NOMO-1 treated with dmso at 0.1 percent for 144 hours (cell line): ENCODE data around the gene KCTD4.
"Not testable (repeated sequence)": the region's sequence is repeated elsewhere in the genome, so short reads cannot be mapped to it uniquely, and the experiment has no call there.

ENCODE experiments used
- DNase-seq: peaks from one replicate; lab custom pipeline; 2025; ENCODE audit not compliant: unreplicated experiment; lab: John Stamatoyannopoulos, UW

Gene KCTD4

DNA sequence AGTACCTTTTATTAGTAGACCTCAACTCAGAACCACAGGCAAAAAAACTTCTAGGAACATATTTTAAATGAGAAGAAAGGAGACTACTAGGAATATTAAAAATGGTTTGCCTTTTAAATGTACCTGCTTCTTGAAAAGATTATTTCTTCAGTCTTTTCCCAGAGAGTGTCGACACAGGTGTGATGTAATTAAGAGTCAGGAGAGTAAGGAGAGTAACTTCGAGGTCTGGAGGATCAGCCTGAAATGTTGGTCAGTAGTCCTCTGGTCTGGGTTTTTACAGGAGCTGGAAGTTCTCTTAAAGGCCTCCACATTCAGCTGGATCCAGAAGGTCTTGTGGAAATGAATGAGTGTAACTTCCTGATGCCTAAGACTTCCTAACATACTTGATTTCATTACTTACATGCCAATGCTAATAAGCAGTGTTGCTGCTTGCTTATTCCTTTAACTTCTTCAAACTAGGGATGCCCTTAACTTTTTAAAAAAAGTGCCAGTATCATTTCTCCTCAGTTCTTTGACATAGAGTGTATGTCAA is at the start of gene KCTD4:
Gene KCTD4 (minus strand): TSS at position 345 of the 532 bp plus-strand sequence. CDS start 6,478 bp downstream, outside the sequence.
- DNase-seq = no peak

GRCh38 chr13:45249662-45250061 is 48.8 kb upstream of the KCTD4 start:
- no peak for DNase-seq

DNA sequence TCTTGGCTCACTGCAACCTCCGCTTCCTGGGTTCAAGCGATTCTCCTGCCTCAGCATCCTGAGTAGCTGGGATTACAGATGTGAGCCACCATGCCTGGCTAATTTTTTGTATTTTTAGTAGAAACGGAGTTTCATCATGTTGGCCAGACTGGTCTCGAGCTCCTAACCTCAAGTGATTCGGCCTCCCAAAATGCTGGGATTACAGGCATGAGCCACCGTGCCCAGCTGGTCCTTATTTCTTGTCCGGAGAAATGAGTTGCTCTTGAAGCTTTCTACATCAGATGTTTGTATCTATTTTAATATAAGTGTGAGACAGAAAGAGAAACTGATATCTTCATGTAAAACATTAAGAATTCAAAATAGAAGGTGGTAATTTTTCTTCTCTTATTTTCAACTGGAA is 43.9 kb upstream of the KCTD4 start:
- DNase-seq = not testable (repeated sequence)

DNA sequence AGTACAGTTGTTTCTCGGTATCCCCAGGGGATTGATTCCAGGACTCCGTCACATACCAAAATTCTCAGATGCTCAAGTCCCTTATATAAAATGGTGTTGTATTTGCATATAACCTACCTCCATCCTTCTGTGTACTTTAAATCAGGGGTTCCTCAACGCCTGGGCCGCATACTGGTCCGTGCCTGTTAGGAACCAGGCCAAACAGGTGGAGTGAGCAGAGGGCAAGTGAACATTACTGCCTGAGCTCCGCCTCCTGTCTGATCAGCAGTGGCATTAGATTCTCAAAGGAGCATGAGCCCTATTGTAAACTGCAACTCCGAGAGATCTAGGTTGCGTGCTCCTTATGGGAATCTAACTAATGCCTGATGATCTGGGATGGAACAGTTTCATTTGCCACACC is 42.2 kb upstream of the KCTD4 start:
- no peak for DNase-seq

DNA sequence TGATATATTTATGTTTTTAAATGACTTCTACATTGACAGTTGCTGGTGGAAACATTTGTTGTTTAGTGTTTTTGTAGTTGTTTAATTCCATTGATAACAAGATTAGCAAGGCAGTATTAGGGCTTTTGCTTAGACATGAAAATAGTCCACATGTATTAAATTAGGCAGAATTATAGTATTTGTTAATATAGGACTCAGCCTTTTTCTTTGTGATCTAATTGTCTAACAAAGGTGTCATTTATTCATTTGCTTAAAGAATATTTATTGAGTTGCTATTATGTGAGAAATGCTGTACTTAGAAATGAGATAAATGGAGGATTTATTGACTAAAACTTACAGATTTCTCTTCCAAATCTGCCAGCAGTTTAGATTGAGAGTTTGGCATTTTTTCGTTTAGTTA is 41.7 kb upstream of the KCTD4 start:
- DNase-seq = no peak

GRCh38 chr13:45242070-45242469 is 41.2 kb upstream of the KCTD4 start:
- DNase-seq = no peak

DNA sequence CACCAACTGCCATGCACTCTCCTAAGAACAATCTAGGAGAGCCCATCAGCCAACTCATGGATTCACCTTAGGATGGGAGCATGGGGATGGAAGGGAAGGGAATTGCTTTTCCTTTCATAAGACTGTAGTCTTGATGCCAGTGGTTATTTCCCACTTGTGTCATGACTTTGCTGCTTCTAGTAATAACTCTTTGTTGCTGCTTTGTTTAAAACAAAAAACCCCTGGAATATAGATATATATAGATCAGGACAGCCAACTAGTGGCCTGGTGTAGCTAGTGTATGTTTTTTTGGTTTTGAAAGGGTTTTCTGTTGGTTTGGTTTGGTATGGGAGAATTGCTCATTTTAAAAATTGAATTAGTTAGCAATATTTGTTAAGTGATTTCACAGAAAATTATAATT is 39.3 kb upstream of the KCTD4 start:
- no peak for DNase-seq

DNA sequence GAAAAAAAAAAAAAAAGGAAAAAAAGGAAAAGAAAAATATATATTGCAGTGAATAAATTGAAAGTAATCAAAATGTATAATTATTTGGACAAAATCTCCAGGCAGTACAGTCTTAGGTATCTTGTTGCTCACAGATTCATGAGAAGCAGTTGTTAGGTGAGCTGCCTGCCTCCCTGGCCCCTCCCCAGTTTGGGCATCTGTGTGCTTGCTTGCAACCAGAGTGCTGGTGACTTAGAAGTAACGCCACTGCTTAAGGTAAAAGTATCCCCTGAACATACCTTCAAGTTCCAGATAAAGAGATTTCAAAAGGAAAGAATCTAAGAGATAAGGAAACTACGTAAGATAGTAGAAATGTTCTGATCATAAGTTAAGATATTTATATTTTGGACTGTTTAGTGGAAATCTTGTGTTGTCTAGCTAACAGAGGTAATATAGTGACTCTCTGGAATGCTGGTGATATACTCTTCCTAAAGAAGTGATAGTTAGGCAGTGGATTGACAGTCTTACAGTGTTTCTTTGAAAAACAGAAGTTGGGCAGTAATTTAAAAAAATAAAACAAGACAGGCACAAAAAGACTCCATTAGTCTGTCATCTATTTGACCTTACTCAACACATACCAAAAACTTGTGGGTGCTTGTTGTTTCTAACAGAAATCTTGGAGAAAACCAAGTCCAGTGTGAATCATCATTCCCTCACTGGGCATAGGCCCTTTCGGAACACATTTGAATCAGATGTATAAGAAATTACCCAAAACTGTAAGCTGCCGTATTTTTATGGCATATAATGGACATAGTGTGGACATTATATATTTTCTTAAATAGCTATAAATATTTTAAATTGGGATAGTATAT is 38.3 kb upstream of the KCTD4 start:
- no peak for DNase-seq

DNA sequence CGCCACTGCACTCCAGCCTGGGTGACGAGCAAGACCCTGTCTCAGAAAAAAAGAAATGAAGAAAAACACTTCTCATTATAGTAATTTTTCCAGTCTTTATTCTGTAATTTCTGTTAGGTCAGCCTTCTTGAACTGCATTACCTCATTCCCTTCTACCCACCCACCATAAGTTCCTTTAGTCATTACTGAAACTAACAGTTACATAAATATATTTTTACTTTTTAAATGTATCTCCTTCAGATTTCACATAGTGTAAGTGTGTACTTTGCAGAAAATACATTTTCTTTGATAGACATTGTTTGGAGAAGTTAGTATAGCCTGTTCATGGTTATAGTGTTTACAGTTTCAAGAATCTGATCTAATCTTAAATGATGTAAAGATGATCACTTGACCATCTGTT is 31.7 kb upstream of the KCTD4 start:
- DNase-seq = no peak

DNA sequence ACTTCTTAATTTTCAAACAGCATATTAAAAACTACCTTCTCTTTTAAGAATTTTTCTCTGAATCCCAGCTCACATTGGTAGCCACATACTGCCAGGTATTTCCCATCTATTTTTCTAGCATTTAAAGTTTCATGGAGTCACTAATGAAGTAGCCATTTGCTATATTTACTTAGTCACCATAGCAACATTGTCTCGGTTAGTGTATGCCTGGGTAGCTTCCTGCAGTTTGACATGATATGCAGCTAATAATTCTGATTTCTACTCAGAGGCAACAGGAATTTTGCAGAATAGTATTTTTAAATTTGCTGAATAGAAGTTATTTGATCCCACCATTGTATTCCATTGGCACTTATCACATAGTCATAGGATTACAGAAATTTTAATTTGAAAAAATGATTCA is 30.9 kb upstream of the KCTD4 start:
- no peak for DNase-seq

DNA sequence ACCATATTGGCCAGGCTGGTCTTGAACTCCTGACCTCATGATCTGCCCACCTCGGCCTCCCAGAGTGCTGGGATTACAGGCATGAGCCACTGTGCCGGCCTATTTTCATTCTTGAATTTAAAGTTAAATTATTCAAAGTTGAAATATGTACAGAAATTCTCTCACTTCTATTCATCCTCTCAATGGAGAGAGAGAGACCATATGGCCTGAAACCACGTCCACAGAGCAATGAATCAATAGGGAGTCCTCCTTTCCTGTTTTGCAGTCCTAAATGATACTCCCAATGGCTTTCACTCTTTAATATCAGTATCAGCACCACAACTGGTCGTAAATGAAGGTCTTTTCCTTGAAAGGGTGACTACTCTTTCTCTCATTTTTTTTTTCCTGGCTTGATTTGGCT is 30.5 kb upstream of the KCTD4 start:
- no peak for DNase-seq

GRCh38 chr13:45229172-45229571 is 28.3 kb upstream of the KCTD4 start:
- no peak for DNase-seq

DNA sequence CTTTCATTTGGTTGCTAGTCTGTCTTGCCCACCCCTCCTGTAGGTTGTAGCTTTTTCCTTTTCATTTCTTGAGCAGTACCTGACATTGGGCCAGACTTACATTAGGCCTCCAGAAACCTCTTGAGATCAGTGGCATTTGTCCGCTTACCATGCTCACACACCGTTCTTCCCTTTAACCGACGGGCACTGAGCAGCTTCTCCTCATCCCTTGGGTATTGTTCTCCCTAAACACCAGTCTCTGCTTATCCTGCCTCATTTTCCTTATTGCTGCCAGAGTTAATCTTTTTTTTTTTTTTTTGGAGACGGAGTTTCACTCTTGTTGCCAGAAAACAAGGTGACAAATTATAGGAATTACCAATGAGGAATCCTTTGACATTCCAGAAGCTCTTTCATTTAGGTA is 27.2 kb upstream of the KCTD4 start:
- DNase-seq = no peak

- DNase-seq = no peak
These were observed 25.2 kb upstream of the KCTD4 start for GRCh38 chr13:45226024-45226423.

- DNase-seq = no peak
These were observed 24.5 kb upstream of the KCTD4 start for GRCh38 chr13:45225370-45225769.

DNA sequence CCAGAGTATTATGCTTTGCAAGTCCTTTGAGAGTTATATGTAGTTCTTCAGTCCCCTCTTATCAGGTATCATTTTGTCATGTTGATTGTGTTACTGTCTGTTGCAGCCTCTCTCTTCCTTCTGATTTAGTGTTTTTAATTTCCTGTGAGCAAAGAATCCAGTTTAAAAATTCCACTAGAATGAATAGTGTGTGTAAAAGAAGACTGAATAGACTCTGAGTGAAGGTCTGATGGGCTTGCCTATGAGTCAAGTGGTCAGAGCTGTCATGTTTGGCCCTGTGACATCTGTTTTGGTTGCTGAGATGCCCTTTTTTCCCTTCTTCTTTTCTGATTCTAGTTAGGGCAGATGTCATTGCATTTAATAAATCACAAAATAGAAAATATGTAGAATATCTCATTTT is 23.3 kb upstream of the KCTD4 start:
- DNase-seq = no peak

DNA sequence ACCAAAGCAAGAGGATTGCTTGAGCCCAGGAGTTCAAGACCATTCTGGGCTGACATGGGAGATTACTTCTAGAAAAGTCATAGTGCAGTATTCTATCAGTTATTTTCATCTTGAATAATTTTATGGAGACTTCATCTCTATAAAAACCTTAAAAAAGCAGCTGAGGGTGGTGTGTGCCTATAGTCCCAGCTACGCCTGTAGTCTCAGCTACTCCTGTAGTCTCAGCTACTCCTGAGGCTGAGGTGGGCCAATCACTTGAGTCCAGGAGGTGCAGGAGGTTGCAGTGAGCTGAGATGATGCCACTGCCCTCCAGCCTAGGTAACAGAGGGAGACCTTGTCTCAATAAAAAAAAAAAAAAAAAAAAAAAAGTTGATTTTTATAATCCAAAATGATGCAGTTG is 22.1 kb upstream of the KCTD4 start:
- DNase-seq = no peak

DNA sequence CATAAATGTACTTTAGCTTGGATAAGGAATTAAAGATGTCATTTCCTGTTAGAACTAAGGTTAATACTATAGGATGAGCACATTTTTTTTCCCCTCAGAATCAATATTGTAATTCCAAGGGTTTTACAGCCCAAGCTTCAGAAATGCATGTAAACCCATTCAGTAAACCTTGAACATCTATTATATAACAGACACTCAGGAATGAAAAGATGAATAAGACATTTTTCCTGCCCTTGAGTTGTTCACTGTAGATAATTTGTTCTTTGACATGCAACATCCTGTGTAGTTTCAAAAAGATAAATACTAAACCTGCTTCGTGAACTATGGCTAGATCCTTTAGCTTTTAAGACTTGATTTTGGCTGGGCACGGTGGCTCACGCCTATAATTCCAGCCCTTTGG is 21.7 kb upstream of the KCTD4 start:
- no peak for DNase-seq

DNA sequence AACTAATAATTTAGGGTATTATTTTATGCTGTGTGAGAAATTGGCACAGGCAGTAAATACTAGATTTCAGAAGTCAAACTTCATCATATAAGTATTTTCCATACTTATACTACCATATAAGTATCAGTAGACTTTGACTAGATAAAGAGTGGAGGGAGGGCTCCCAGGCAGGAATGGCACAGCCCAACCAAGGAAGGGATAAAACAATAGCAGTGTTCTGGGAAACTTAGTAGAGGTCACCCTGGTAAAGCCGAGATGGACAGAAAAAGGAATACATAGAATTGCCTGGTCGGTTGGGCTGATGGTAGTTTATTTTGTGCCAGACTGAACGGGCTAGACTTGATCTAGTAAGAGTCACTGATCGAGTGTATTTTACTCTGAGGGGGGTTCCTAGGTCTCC is 19.6 kb upstream of the KCTD4 start:
- DNase-seq = no peak

DNA sequence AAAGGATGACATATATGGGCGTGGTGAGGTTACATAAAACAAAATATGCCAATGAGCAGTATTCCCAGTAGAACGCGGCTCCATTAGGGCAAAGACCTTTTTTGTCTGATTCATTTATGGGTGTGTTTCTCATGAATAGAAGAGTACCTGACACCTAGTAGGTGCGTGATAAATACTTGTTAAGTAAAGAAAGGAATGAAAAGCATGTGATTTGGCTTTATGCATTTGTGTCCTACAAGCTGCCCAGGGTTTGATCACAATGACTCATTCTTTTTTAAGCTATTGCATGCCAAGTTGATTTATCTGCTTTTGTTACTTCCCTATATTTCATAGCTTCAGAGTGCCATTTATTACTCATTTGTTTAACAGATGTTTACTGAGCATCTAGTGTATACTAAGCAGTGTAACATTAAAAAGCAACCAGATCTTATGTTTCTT is 19.1 kb upstream of the KCTD4 start:
- DNase-seq = peak; percentile 46

DNA sequence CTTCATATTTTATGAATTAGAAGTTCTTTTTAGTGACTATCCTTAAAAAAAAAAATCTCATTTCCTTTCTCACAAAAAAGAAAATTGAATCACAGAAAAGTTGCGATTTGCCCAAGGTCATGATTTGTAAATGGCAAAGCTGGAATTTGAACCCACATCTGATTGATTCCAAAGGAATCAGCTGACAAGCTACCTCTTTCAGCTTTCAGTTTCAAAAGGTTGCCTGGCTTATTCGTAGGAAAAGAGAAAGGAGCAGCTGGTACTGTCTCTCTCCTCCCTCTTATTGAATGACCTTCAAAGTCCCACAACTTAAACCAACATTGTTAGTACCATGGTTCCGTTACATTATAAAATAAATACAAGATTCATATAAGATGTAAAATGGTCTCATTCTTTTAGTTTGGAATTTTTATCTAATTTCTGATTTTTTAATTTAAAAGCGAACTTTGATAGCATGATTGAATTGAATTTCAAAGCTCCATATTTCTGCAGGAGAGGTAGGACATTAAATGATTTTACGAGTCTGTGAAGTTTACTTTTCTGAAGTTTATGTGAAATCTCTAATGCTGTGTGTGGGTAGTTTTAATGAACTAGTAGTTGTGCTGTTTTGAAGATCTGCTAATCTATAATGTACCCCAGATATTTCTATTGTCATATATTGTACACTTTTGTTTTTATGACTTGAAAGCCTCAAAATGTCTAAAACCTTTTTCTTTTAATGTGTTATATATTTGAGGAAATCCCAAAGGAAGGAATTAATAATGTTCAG is 18.5 kb upstream of the KCTD4 start:
- no peak for DNase-seq

DNA sequence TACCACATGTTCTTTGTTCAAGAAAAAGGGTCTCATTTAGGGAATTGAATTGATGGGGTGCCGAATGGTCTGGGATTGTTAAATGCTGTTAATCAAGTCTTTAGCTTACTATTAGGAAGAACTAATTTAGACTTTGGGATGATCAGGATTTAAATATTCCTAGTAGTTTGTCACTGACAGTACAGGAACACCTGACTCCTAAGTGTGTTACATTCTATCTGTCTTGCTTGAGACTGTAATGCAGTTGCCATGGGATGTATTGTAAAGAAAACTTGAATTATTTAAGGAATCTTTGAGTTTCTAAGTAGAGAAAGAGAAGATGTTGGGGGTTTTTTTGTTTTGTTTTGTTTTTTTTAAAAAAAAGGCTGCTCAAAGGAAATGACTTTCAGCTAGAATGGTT is 17.8 kb upstream of the KCTD4 start:
- DNase-seq = no peak
